Measurements from ENCODE around the gene PRSS22.
A peak's percentile ranks its signal among the peaks of the same experiment; 100 is the strongest.

PRSS22 gene

GRCh38 chr16:2879854-2880508 lies 22.0 kb upstream of the PRSS22 start:
- no peak for DNase-seq

- DNase-seq = peak in 1 of 2 experiments; percentile 68
Measured at GRCh38 chr16:2874912-2875362, 17.0 kb upstream of the PRSS22 start.

GRCh38 chr16:2874032-2874911 lies 16.3 kb upstream of the PRSS22 start:
- DNase-seq = no peak

DNA sequence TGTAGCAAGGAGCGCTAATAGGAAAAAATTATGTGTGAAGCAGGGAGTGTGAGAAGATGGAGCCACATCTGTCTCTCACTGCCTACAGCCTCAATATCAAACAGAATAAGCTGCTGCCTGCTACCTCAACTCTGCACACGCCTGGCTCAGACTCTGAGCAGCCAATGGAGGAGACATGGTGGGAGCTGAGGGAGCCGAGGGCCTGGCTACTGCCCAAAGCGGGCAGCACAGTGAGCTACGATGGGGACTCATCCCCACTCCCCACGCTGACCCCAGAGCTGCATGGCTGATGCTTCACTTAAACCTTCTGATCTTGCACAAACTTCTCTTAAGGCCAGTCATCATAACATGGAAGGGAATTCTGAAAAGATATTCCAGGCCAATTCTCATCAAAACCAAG lies 14.0 kb upstream of the PRSS22 start:
- no peak for DNase-seq

- DNase-seq = peak; percentile 77 to 89
Measured at GRCh38 chr16:2867987-2868789, 10.2 kb upstream of the PRSS22 start.

DNA sequence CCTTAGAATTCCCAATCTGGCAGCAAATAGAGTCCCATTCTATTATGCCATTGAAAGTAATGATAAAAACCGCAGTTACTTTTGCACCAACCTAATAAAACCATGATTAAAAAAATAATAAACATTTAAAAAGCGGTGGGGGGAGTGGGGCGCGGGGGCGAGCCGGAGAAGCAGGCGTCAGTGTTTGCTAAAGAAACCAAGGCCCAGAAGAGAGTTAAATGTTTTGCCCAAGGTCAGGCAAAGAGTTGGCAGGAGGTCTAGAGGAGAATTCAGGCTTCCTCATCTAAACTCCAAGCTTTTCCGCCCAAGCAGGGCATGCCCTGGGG lies 9.7 kb upstream of the PRSS22 start:
- DNase-seq = no peak

DNA sequence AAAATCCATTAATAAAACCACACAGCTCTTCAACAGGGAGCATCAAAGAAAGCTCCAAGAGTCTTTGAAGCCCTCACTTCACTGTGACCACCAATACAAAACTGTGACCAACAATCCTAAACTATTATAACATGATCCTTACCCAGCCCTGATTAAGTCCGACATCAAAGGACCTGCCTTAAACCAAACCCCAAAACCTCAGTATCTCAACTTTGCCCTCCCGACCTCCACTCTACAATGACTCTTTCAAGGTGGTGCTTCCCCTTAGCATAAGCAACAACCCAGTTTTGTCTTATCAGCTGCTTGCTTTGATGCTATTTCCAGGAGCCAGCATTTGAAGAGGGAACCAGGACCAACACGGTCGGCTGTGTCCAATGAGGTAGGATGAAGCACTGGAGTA lies 8.5 kb upstream of the PRSS22 start:
- no peak for DNase-seq

DNA sequence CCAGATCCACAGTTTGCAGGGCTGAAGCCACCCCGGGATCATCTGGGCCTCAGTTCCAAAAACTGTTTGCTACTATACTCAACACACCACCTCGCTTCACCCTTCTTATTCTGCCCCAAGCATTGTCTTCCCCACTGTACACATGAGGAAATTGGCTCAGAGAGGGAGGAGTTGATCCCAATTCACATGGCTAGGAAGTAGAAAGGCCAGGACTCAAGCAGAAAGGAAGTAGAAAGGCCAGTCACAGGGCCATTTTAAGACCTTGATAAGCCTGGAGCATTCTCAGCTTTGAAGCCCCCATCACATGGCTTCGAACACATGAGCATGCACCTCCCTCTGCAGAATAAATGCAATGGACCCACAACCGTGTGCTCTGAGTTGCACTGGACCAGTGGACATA lies 7.7 kb upstream of the PRSS22 start:
- no peak for DNase-seq

- no peak for DNase-seq
Measured at GRCh38 chr16:2860826-2861567, 3.0 kb upstream of the PRSS22 start.

- DNase-seq = no peak
Measured at GRCh38 chr16:2859686-2860265, 1.8 kb upstream of the PRSS22 start.

DNA sequence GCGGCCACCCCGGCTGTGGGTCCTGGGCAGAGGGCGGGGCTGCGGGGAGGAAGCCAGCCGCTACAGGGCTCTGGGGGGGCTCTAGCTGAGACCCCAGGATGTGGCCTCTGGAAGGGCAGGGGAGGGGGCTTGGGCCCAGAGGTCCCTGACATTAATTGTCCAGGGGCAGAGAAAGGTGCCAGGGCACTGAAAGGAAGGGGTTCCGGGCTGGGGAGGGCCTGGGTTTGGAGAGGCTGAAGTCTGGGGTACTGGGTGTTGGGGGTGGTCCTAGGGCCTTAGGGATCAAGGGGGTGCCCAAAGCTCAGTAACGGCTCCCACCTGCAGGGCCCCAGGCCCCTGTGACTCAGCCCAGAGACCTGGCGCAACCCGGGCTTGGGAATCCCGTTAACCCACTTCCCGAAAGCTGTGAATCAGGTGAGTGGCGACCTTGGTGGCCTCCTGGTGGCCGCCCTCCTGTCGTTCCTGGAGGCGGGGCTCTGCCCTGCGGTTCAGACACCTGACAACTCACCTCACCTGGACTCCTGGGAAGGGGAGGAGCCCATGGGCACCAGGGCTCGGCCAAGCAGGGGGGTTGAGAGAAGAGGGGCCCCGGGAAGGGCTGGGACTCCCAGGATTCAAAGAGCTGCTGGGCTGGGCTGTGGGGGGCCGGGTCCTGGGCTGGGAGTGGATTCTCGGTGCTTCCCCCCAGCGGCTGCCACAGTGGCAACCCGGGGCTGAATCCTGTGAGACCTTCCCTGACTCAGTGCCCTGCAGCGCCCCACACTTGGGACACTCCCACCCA lies 465 bp upstream of the PRSS22 start:
- DNase-seq = no peak

- DNase-seq = no peak
Measured at GRCh38 chr16:2856686-2857450, 1.1 kb downstream of the PRSS22 start.

- no peak for DNase-seq
Measured at GRCh38 chr16:2856061-2856670, 1.8 kb downstream of the PRSS22 start.

DNA sequence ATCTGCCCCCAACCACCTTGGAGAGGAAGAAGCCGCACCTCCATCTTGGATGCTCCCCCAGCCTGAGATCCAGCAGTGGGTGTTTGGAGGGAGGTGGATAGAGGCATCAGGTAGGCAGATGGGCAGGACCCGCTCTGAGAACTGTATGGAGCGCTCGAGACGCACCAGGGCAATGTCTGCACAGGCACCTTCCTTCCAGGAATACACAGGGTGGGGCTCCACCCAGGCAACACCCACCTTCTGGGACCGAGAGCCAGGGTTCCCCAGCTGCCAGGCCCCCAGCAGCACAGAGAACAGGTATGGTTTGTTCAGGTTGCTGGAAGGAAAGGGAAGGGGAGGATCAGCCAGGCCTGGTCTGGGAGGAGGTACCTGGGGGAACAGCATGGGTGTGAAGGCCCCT lies 2.4 kb downstream of the PRSS22 start:
- no peak for DNase-seq

DNA sequence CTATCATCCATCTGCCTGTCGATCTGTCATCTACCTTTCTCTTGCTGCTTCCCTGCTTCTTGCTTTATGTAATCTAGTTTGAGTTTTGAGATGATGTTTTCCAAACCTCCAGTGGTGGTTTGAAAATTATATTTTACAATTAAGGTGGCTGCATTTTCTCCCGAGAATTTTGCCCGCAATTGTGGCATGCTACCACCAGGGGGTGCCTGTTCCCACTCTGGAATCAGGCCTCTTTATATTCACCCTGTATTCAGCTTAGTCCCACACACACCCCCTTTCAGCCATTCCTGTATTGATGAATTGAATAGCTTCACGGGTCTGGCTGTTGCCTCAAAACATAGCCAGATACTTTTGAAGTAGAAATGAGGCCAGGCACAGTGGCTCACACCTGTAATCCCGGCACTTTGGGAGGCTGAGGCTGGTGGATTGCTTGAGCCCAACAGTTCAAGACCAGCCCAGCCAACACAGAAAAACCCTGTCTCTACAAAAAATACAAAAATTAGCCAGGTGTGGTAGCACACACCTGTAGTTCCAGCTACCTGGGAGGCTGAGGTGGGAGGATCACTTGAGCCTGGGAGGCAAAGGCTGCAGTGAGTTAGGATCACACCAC lies 3.2 kb downstream of the PRSS22 start:
- no peak for DNase-seq

DNA sequence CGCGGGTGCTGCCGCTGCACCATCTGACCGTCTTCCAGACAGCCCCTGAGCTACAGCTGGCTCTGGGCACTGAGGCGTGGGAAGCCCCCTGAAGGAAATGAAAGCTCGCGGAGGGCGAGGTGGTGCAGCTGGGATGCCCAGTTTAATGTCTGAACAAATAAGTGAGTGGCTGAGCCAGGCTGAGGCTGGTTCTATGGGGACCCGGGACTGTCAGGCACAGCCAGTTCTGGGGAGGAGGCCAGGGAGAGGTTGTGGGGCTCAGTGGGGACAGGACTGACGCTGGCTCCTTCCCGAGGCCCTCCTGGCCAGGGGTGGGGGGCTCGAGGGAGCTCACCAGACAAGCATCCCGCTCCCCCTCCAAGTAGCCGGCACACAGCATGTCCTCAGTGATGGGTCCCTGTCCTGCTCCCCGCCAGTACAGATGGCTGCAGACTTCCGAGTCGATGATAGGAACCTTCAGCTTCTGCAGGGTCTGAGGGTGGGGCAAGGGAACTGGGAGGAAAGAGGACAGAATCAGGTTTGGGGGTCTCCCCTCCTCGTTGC lies 4.4 kb downstream of the PRSS22 start:
- no peak for DNase-seq

DNA sequence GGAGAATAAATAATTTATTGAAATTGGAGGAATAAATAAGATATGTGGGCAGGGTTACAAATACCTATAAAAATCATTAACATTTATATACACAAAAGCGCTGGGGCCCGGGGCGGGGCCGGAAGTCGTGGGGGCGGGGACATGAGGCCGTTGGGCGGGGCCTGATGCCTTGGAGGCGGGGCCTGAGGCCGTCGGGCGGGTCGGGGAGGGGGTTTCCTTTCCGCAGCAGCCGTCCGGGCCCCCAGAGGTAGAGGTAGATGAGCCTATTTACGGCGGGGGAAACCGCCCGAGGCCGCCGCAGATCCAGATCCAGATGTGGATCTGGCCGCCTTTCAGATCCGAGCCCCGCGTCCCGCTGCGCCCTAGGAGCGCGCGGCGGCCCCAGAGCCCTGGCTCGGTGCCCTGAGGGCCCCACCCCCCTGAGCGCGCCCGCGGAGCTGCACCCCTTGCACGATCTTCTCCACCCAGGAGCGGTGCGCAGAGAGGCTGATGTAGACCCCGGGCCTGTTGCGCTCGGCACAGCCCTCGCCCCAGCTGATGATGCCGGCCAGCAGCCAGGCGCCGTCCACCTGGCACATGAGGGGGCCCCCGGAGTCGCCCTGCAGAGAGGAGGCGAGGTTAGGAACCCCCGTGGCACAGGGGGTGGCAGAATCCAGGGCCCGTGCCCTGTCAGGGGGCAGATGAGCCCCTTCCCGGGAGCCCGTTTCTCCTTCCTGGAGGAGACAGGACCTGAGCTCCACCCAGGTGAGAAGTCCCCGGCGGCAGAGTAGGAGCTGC lies 5.1 kb downstream of the PRSS22 start:
- no peak for DNase-seq

GRCh38 chr16:2852003-2852730 lies 5.8 kb downstream of the PRSS22 start:
- no peak for DNase-seq

All from NCI-H524 (cell line).